Upper lobe of right lung (tissue), 1 donor: ENCODE data around the gene YWHAB. TPM values are rescaled to one million over a fixed set of nuclear protein-coding genes. Genes with fewer than 3 reads are reported as not detected.

Experiments used
- ATAC-seq: fragments of 200-7000 bp; cut with Tn5 transposase; one replicate; pipeline ENCODE4 v1.9.1; 2020; ENCODE audit warnings: mild to moderate bottlenecking, moderate library complexity
- DNase-seq: peaks from one replicate; pipeline ENCODE4 v3.0.0-alpha.2; 2020
- H3K27ac ChIP-seq: fragments of 200-600 bp; one replicate; pipeline ENCODE4 v1.8.0; 2022
- H3K27me3 ChIP-seq: fragments of 200-600 bp; one replicate; pipeline ENCODE4 v1.8.0; 2022; ENCODE audit warnings: mild to moderate bottlenecking
- H3K36me3 ChIP-seq: fragments of 200-600 bp; one replicate; pipeline ENCODE4 v1.8.0; 2022
- H3K4me1 ChIP-seq: fragments of 200-600 bp; one replicate; pipeline ENCODE4 v1.8.0; 2022
- H3K4me3 ChIP-seq: fragments of 200-600 bp; one replicate; pipeline ENCODE4 v1.8.0; 2022; ENCODE audit warnings: mild to moderate bottlenecking
- H3K9me3 ChIP-seq: fragments of 200-600 bp; one replicate; pipeline ENCODE4 v1.8.0; 2022
- CTCF ChIP-seq: fragments of 200-600 bp; IDR thresholded peaks from one replicate; pipeline ENCODE4 v1.8.0; 2022; ENCODE audit warnings: antibody characterized with exemption
- intact Hi-C: fragments of 100-400 bp; cut with DNase I; formaldehyde crosslinking; loops from one replicate; pipeline ENCODE4 v1.11.0; 2022
- total RNA-seq: library from RNA; stranded (reverse); fragmentation: NEBNext Ultra II Directional; extraction: Animal tissue kit (Norgen Biotek cat#: 25700); gene quantifications from one replicate; pipeline ENCODE4 v1.2.1, GENCODE V29; 2021
- donor health status: DM: no; HTN: yes; CAD: no; lungs with severe emphysema.

YWHAB gene
- total RNA-seq, 1 donor from 2014 or later: 185 TPM

- Histone ChIP-seq H3K4me1 (no peaks in the 10 kb centered on the region), H3K36me3 (peaks cover 9% of the 10 kb centered on the region), H3K27me3 (no peaks in the 10 kb centered on the region), H3K27ac (no peak overlapping the region), H3K9me3 (no peaks in the 10 kb centered on the region), H3K4me3 (no peak overlapping the region)
- TF ChIP-seq CTCF: no peak
- no peak for ATAC-seq
- intact Hi-C loops: no loop called here
- no peak for DNase-seq
Measured at GRCh38 chr20:44924541-44924940, 39.0 kb downstream of the YWHAB start.

- peak; percentile 37 for ATAC-seq
- Histone ChIP-seq H3K4me1 (no peaks in the 10 kb centered on the region), H3K27me3 (no peaks in the 10 kb centered on the region), H3K9me3 (no peaks in the 10 kb centered on the region), H3K4me3 (no peak overlapping the region), H3K27ac (no peak overlapping the region), H3K36me3 (no peaks in the 10 kb centered on the region)
- no peak for DNase-seq
- intact Hi-C loops: no loop called here
- TF ChIP-seq CTCF: no peak
Measured at GRCh38 chr20:44928595-44928994, 43.1 kb downstream of the YWHAB start.

- no peaks in the 10 kb centered on the region for H3K9me3 ChIP-seq
- intact Hi-C loops: no loop called here
- TF ChIP-seq CTCF: no peak
- no peaks in the 10 kb centered on the region for H3K27me3 ChIP-seq
- no peaks in the 10 kb centered on the region for H3K4me1 ChIP-seq
- H3K4me3 ChIP-seq: no peak overlapping the region
- no peak overlapping the region for H3K27ac ChIP-seq
- H3K36me3 ChIP-seq: no peaks in the 10 kb centered on the region
- no peak for DNase-seq
- ATAC-seq: peak; percentile 19
Measured at GRCh38 chr20:44930517-44931168, 45.1 kb downstream of the YWHAB start.

GRCh38 chr20:44931911-44932310 lies 46.4 kb downstream of the YWHAB start:
- Histone ChIP-seq H3K4me3 (no peak overlapping the region), H3K27ac (no peak overlapping the region), H3K9me3 (no peaks in the 10 kb centered on the region), H3K36me3 (no peaks in the 10 kb centered on the region), H3K4me1 (no peaks in the 10 kb centered on the region), H3K27me3 (no peaks in the 10 kb centered on the region)
- DNase-seq: no peak
- TF ChIP-seq CTCF: no peak
- no peak for ATAC-seq
- intact Hi-C loops: no loop called here

- DNase-seq: no peak
- no peak overlapping the region for H3K27ac ChIP-seq
- no peak overlapping the region for H3K4me3 ChIP-seq
- TF ChIP-seq CTCF: no peak
- H3K27me3 ChIP-seq: no peaks in the 10 kb centered on the region
- H3K9me3 ChIP-seq: no peaks in the 10 kb centered on the region
- intact Hi-C loops: no loop called here
- peak; percentile 22 for ATAC-seq
- H3K4me1 ChIP-seq: no peaks in the 10 kb centered on the region
- no peaks in the 10 kb centered on the region for H3K36me3 ChIP-seq
Measured at GRCh38 chr20:44932916-44933315, 47.4 kb downstream of the YWHAB start.

- Histone ChIP-seq H3K27me3 (no peaks in the 10 kb centered on the region), H3K36me3 (peaks cover 17% of the 10 kb centered on the region)
Measured at GRCh38 chr20:44936510-44936909, 51.0 kb downstream of the YWHAB start.

More at GRCh38 chr20:44936510-44936909, 51.0 kb downstream of the YWHAB start:
- Histone ChIP-seq H3K9me3 (no peaks in the 10 kb centered on the region), H3K27ac (no peak overlapping the region), H3K4me3 (no peak overlapping the region), H3K4me1 (no peaks in the 10 kb centered on the region)
- TF ChIP-seq CTCF: no peak
- no peak for ATAC-seq
- no peak for DNase-seq
- intact Hi-C loops: no loop called here
